Smooth muscle cell (in vitro differentiated cells): ENCODE results near the gene WNT3A. TPM values are rescaled to one million over a fixed set of nuclear protein-coding genes. Genes with fewer than 3 reads are reported as not detected.

Experiments used
- DNase-seq: peaks from one replicate; lab custom pipeline; 2025; ENCODE audit not compliant: unreplicated experiment; lab: John Stamatoyannopoulos, UW
- H2AFZ ChIP-seq: fragments of 200-600 bp; sonication (generic); 2 replicates; pipeline ENCODE4 v1.6.0; 2016; ENCODE audit warnings: antibody characterized with exemption, low read depth, mild to moderate bottlenecking
- H3F3A ChIP-seq: fragments of 200-600 bp; sonication (generic); 2 replicates; pipeline ENCODE4 v1.6.0; 2017; ENCODE audit warnings: antibody characterized with exemption, low read depth
- H3K27ac ChIP-seq: fragments of 200-600 bp; sonication (generic); 2 replicates; pipeline ENCODE4 v1.5.1; 2016; ENCODE audit warnings: low read depth, mild to moderate bottlenecking
- H3K27me3 ChIP-seq: fragments of 200-600 bp; sonication (generic); 2 replicates; pipeline ENCODE4 v1.6.1; 2016; ENCODE audit warnings: low read depth, mild to moderate bottlenecking
- H3K36me3 ChIP-seq: fragments of 200-600 bp; sonication (generic); 2 replicates; pipeline ENCODE4 v1.5.1; 2016; ENCODE audit warnings: low read depth
- H3K4me1 ChIP-seq: fragments of 200-600 bp; sonication (generic); 2 replicates; pipeline ENCODE4 v1.5.1; 2016; ENCODE audit warnings: low read depth
- H3K4me2 ChIP-seq: fragments of 200-600 bp; sonication (generic); 2 replicates; pipeline ENCODE4 v1.6.0; 2016; ENCODE audit warnings: mild to moderate bottlenecking
- H3K4me3 ChIP-seq: fragments of 200-600 bp; sonication (generic); 2 replicates; pipeline ENCODE4 v1.5.1; 2016; ENCODE audit warnings: mild to moderate bottlenecking
- H3K79me2 ChIP-seq: fragments of 200-600 bp; sonication (generic); 2 replicates; pipeline ENCODE4 v1.6.0; 2016; ENCODE audit warnings: low read depth, mild to moderate bottlenecking
- H3K9ac ChIP-seq: fragments of 200-600 bp; sonication (generic); 2 replicates; pipeline ENCODE4 v1.6.0; 2016; ENCODE audit warnings: low read depth
- H3K9me3 ChIP-seq: fragments of 200-600 bp; sonication (generic); replicated peaks from 2 replicates; pipeline ENCODE4 v1.5.1; 2016; ENCODE audit warnings: low read depth
- H4K20me1 ChIP-seq: fragments of 200-600 bp; sonication (generic); 2 replicates; pipeline ENCODE4 v1.6.0; 2016; ENCODE audit warnings: low read depth
- CTCF ChIP-seq: fragments of 200-600 bp; sonication (generic); IDR thresholded peaks from 2 replicates; pipeline ENCODE4 v1.5.1; 2017; ENCODE audit warnings: borderline replicate concordance, mild to moderate bottlenecking, antibody characterized with exemption; ENCODE audit not compliant: insufficient read depth, poor library complexity, severe bottlenecking
- WGBS: methylation state at CpG from one replicate; pipeline ENCODE4 v1.1.7; 2016; ENCODE audit warnings: low lambda C conversion rate; 5-methylcytosine and 5-hydroxymethylcytosine counted together
- polyA plus RNA-seq: library from polyadenylated mRNA; unstranded; fragments of >200 nt; fragmentation: Nextera tagmentation; extraction: Ambion mirVana; gene quantifications from 2 replicates; pipeline ENCODE4 v1.2.1, GENCODE V29; 2016
- total RNA-seq: library from RNA; depleted of rRNA; stranded (reverse); fragments of >200 nt; gene quantifications from 2 replicates; pipeline ENCODE4 v1.2.3, GENCODE V29; 2014

The WNT3A gene
- total and polyA plus RNA-seq, 2 experiments from 2014 or later, result 0.13 TPM; not detected in 1

- Histone ChIP-seq H3K9me3 (no peaks in the 10 kb centered on the region), H3K4me2 (no peak overlapping the region), H3F3A (no peaks in the 10 kb centered on the region), H3K36me3 (no peaks in the 10 kb centered on the region), H3K79me2 (no peaks in the 10 kb centered on the region), H3K27me3 (peaks cover 44% of the 10 kb centered on the region), H3K4me1 (peaks cover 15% of the 10 kb centered on the region), H3K4me3 (no peak overlapping the region), H2AFZ (no peak overlapping the region), H3K27ac (no peak overlapping the region), H3K9ac (no peak overlapping the region), H4K20me1 (no peaks in the 10 kb centered on the region)
- WGBS, result 94% methylated on average over 3 of the region's 3 CpGs
- TF ChIP-seq CTCF, result no peak
- DNase-seq, result no peak
These were observed 33.2 kb downstream of the WNT3A start for GRCh38 chr1:228039986-228040385.

GRCh38 chr1:228041316-228041715 is 34.5 kb downstream of the WNT3A start:
- Histone ChIP-seq H3K27ac (no peak overlapping the region), H3K4me1 (peaks cover 10% of the 10 kb centered on the region), H3K27me3 (peaks cover 44% of the 10 kb centered on the region), H4K20me1 (no peaks in the 10 kb centered on the region), H3K4me3 (no peak overlapping the region), H3K79me2 (no peaks in the 10 kb centered on the region), H3K4me2 (no peak overlapping the region), H3F3A (no peaks in the 10 kb centered on the region), H3K9me3 (no peaks in the 10 kb centered on the region), H3K36me3 (no peaks in the 10 kb centered on the region), H2AFZ (no peak overlapping the region), H3K9ac (no peak overlapping the region)
- whole genome bisulfite sequencing, result 75% methylated on average over 2 of the region's 2 CpGs
- no peak for DNase-seq
- no peak for TF ChIP-seq CTCF

GRCh38 chr1:228042508-228042907 is 35.7 kb downstream of the WNT3A start:
- no peak for TF ChIP-seq CTCF
- no peak overlapping the region for H3K9ac ChIP-seq
- H3K4me1 ChIP-seq, result peaks cover 3% of the 10 kb centered on the region
- no peak overlapping the region for H3K27ac ChIP-seq
- H3F3A ChIP-seq, result no peaks in the 10 kb centered on the region
- H4K20me1 ChIP-seq, result no peaks in the 10 kb centered on the region
- no peaks in the 10 kb centered on the region for H3K9me3 ChIP-seq
- peaks cover 40% of the 10 kb centered on the region for H3K27me3 ChIP-seq
- no peaks in the 10 kb centered on the region for H3K79me2 ChIP-seq
- no peak for DNase-seq
- H3K36me3 ChIP-seq, result no peaks in the 10 kb centered on the region
- H2AFZ ChIP-seq, result no peak overlapping the region
- no peak overlapping the region for H3K4me3 ChIP-seq
- H3K4me2 ChIP-seq, result no peak overlapping the region

GRCh38 chr1:228043281-228043848 is 36.6 kb downstream of the WNT3A start:
- Histone ChIP-seq H3K27ac (no peak overlapping the region), H3K36me3 (no peaks in the 10 kb centered on the region), H3K79me2 (no peaks in the 10 kb centered on the region), H4K20me1 (no peaks in the 10 kb centered on the region), H3K4me1 (no peaks in the 10 kb centered on the region), H3K4me2 (no peak overlapping the region), H3K9ac (no peak overlapping the region), H3F3A (no peaks in the 10 kb centered on the region), H2AFZ (no peak overlapping the region), H3K9me3 (no peaks in the 10 kb centered on the region), H3K4me3 (no peak overlapping the region), H3K27me3 (peaks cover 31% of the 10 kb centered on the region)
- no peak for DNase-seq
- WGBS, result 42% methylated on average over 7 of the region's 7 CpGs
- TF ChIP-seq CTCF, result no peak
